H7 (cell line): ENCODE measurements around the gene FHDC1. TPM values are rescaled to one million over a fixed set of nuclear protein-coding genes. Genes with fewer than 3 reads are reported as not detected.
A peak's percentile ranks its signal among the peaks of the same experiment; 100 is the strongest.

Experiments
- DNase-seq: peaks from one replicate; pipeline ENCODE4 v3.0.0; 2012
- H3K27me3 ChIP-seq: 2 replicates; pipeline ENCODE4 v1.6.0; 2011; ENCODE audit warnings: mild to moderate bottlenecking, low read length; ENCODE audit not compliant: control insufficient read depth, insufficient read depth
- H3K36me3 ChIP-seq: replicated peaks from 2 replicates; pipeline ENCODE4 v1.5.1; 2011; ENCODE audit warnings: low read length; ENCODE audit not compliant: control insufficient read depth, insufficient read depth
- H3K4me3 ChIP-seq: 2 replicates; pipeline ENCODE4 v1.5.1; 2011; ENCODE audit warnings: low read depth, mild to moderate bottlenecking, control low read depth, low read length, moderate library complexity; ENCODE audit not compliant: insufficient read depth
- total RNA-seq: library from RNA; depleted of rRNA; stranded (reverse); fragments of >200 nt; shearing (Covaris generic); gene quantifications from 2 replicates; pipeline ENCODE4 v1.2.3, GENCODE V29; 2014

FHDC1 gene
- total RNA-seq, 1 experiment from 2014 or later = 4.6 TPM

GRCh38 chr4:152943672-152944071 is 7.5 kb downstream of the FHDC1 start:
- peaks cover under 1% of the 10 kb centered on the region; the same call in 1 of the 2 replicates for H3K27me3 ChIP-seq
- no peak for DNase-seq
- H3K4me3 ChIP-seq = no peak overlapping the region
- H3K36me3 ChIP-seq = peaks cover 11% of the 10 kb centered on the region

- DNase-seq = no peak
- H3K27me3 ChIP-seq = no peaks in the 10 kb centered on the region
- peaks cover 11% of the 10 kb centered on the region for H3K36me3 ChIP-seq
- no peak overlapping the region for H3K4me3 ChIP-seq
Measured at GRCh38 chr4:152944666-152945320, 8.7 kb downstream of the FHDC1 start.

GRCh38 chr4:152945639-152946038 is 9.5 kb downstream of the FHDC1 start:
- peaks cover 13% of the 10 kb centered on the region for H3K36me3 ChIP-seq
- no peaks in the 10 kb centered on the region for H3K27me3 ChIP-seq
- no peak for DNase-seq
- no peak overlapping the region for H3K4me3 ChIP-seq

- no peak for DNase-seq
- no peaks in the 10 kb centered on the region for H3K27me3 ChIP-seq
- H3K36me3 ChIP-seq = peaks cover 13% of the 10 kb centered on the region
- H3K4me3 ChIP-seq = no peak overlapping the region
Measured at GRCh38 chr4:152946446-152946845, 10.3 kb downstream of the FHDC1 start.

GRCh38 chr4:152947311-152947710 is 11.2 kb downstream of the FHDC1 start:
- Histone ChIP-seq H3K36me3 (peaks cover 12% of the 10 kb centered on the region), H3K27me3 (no peaks in the 10 kb centered on the region), H3K4me3 (no peak overlapping the region)
- no peak for DNase-seq

- Histone ChIP-seq H3K27me3 (no peaks in the 10 kb centered on the region), H3K36me3 (peaks cover 8% of the 10 kb centered on the region), H3K4me3 (no peak overlapping the region)
- peak; percentile 65 for DNase-seq
Measured at GRCh38 chr4:152949930-152950329, 13.8 kb downstream of the FHDC1 start.

GRCh38 chr4:152950402-152951274 is 14.5 kb downstream of the FHDC1 start:
- Histone ChIP-seq H3K36me3 (peaks cover 7% of the 10 kb centered on the region), H3K27me3 (no peaks in the 10 kb centered on the region), H3K4me3 (no peak overlapping the region)
- DNase-seq = no peak

- H3K27me3 ChIP-seq = no peaks in the 10 kb centered on the region
- H3K4me3 ChIP-seq = no peak overlapping the region
- H3K36me3 ChIP-seq = peaks cover 7% of the 10 kb centered on the region
- peak; percentile 28 for DNase-seq
Measured at GRCh38 chr4:152951348-152951747, 15.2 kb downstream of the FHDC1 start.

GRCh38 chr4:152953514-152953913 is 17.4 kb downstream of the FHDC1 start:
- Histone ChIP-seq H3K4me3 (no peak overlapping the region), H3K27me3 (no peaks in the 10 kb centered on the region), H3K36me3 (peaks cover 8% of the 10 kb centered on the region)
- DNase-seq = no peak

GRCh38 chr4:152954741-152955140 is 18.6 kb downstream of the FHDC1 start:
- no peak overlapping the region for H3K4me3 ChIP-seq
- H3K27me3 ChIP-seq = no peaks in the 10 kb centered on the region
- peaks cover 8% of the 10 kb centered on the region for H3K36me3 ChIP-seq
- no peak for DNase-seq

GRCh38 chr4:152956147-152956546 is 20.0 kb downstream of the FHDC1 start:
- no peak overlapping the region for H3K4me3 ChIP-seq
- H3K27me3 ChIP-seq = no peaks in the 10 kb centered on the region
- peaks cover 10% of the 10 kb centered on the region for H3K36me3 ChIP-seq
- DNase-seq = no peak

- H3K36me3 ChIP-seq = peaks cover 10% of the 10 kb centered on the region
- no peak overlapping the region for H3K4me3 ChIP-seq
- no peak for DNase-seq
- H3K27me3 ChIP-seq = no peaks in the 10 kb centered on the region
Measured at GRCh38 chr4:152956650-152957436, 20.7 kb downstream of the FHDC1 start.

- Histone ChIP-seq H3K27me3 (no peaks in the 10 kb centered on the region), H3K36me3 (peaks cover 10% of the 10 kb centered on the region), H3K4me3 (no peak overlapping the region)
- no peak for DNase-seq
Measured at GRCh38 chr4:152957437-152958171, 21.5 kb downstream of the FHDC1 start.

GRCh38 chr4:152959080-152959479 is 23.0 kb downstream of the FHDC1 start:
- Histone ChIP-seq H3K27me3 (no peaks in the 10 kb centered on the region), H3K36me3 (peaks cover 15% of the 10 kb centered on the region), H3K4me3 (no peak overlapping the region)
- no peak for DNase-seq
